Measurements from ENCODE around the gene CHST11. TPM values are rescaled to one million over a fixed set of nuclear protein-coding genes. Genes with fewer than 3 reads are reported as not detected.

CHST11 gene
- total and polyA plus RNA-seq, 9 of the 15 experiments (the other 6 are each of a cell fraction or from before 2014, with no cell fraction given) = 2.3 to 38.7 (median 15.0) TPM

- TF ChIP-seq MGA (IDR thresholded peaks at IDR 0.05) (no peak), ZMIZ1 (IDR thresholded peaks at IDR 0.05; ENCODE audit: low read depth in 2 of 2, low read length in 2 of 2) (no peak)
Observed at GRCh38 chr12:104480012-104480411, 23.3 kb downstream of the CHST11 start (continued).
